ENCODE results near the gene CBS.
"Not testable (repeated sequence)": the region's sequence is repeated elsewhere in the genome, so short reads cannot be mapped to it uniquely, and the experiment has no call there.

- not testable (repeated sequence) for TF ChIP-seq ZNF646, MLLT10, ZBTB21 (CRISPR knock-in tag; IDR thresholded peaks at IDR 0.05)
These were observed 26.6 kb upstream of the CBS start for GRCh38 chr21:43102281-43102680.
